HG02885 (cell line): Measurements from ENCODE around the gene RPL22.
A peak's percentile ranks its signal among the peaks of the same experiment; 100 is the strongest.

ENCODE experiments used
- ATAC-seq: cut with Tn5 transposase; IDR thresholded peaks from one replicate; pipeline ENCODE4 v1.9.1; 2021; ENCODE audit warnings: mild to moderate bottlenecking; ENCODE audit not compliant: unreplicated experiment, poor library complexity

Gene RPL22

GRCh38 chr1:6199298-6200187 lies at the start of gene RPL22:
Gene RPL22, minus strand, starts transcription at chr1:6199595. Its CDS starts 22 bp downstream, at chr1:6199573.
- ATAC-seq: peak; percentile 93

- no peak for ATAC-seq
Observed at GRCh38 chr1:6248161-6248776, 48.9 kb upstream of the RPL22 start.

DNA sequence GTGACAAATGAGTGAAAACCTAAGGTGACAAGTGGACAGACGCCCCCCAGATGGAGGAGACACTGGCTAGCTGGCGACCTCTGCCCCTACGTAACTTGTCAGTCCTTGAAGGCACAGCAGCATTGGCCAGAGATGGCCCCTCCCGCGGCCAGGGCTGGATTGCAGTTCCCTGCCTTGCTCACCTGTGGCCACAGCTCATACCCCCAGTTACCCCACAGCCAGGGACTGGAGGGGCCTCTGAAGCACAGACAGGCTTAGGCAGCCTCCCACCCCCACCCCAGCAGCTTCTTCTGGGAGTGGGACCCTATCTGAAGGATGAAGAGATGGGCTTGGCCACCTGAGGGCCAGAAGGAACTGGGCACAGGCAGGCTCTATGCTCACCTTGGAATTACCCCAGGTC lies 48.3 kb upstream of the RPL22 start:
- ATAC-seq: no peak

DNA sequence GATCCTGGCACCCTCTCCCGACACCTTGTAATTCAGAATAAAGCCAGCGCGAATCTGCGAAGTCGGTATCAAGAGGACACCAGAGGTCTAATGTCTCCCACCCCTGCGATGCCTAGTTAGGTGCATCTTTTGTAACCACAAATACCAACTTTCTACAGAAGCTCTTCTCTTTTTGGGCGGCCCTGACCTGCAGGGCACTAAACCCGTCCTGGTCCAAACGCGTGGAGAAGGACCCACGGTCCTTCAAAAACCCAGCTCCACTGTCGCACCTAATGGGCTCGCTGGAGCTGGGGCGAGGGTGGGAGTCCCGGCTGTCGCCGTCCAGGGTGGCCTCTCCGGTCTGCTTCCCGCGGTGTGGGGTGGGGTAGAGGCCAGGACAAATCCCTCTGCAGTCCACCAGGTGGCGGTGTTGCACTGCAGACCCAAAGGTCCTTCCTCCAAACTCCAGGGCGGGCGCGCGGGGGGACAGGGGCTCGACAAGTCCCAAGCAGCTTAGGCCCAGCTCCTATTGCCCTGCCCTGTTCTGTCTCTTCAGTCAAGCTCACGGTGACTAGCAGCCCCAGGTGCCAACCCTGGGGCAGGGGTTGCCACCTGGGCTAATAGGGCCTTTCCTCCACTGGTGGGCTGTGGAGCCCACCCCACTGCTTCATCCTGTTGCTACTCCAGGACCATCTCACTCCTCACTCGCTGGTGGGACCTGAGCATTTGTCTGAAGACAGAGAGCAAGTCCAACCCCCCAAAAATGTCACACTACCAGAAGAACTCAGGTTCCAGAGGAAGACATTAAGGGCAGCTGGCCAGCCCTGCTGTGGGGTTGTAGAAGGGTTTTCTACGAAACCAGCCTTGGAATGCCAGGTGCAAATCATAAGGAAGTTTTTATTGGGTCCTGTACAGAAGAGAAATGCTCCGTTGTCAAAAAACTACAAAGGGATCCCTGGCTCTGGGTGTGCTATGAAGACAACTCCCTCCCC lies 47.4 kb upstream of the RPL22 start:
- peak; percentile 44 for ATAC-seq

DNA sequence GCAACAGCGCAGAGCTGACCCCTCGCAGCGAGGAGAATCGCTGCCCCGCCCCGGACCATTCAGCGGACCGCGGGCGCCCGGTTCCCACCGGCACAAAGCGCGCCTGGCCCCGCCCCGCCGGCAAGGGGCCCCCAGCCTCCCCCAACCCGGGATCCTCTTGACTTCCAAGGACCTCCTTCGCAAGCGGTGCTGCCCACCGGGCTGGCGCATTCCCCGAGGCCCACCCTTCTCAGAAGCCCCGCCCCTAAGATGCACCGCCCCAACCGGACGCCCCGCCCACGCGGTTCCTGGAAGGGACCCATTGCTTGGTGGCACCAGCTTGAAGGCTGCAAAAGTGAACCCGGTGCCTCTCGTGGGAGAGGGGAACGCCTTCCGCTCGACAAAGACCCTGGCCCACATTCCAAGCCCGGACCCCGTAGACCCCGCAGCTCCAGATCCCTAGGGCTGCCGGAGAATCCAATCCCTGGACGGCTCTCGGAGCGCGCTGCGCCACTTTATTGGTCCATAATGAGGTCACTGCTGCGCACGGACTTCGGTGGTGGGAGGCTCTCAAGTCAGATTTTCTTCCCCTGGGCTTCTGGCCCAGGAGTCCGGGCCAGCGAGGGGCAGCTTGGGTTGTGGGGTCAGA lies 46.6 kb upstream of the RPL22 start:
- no peak for ATAC-seq

DNA sequence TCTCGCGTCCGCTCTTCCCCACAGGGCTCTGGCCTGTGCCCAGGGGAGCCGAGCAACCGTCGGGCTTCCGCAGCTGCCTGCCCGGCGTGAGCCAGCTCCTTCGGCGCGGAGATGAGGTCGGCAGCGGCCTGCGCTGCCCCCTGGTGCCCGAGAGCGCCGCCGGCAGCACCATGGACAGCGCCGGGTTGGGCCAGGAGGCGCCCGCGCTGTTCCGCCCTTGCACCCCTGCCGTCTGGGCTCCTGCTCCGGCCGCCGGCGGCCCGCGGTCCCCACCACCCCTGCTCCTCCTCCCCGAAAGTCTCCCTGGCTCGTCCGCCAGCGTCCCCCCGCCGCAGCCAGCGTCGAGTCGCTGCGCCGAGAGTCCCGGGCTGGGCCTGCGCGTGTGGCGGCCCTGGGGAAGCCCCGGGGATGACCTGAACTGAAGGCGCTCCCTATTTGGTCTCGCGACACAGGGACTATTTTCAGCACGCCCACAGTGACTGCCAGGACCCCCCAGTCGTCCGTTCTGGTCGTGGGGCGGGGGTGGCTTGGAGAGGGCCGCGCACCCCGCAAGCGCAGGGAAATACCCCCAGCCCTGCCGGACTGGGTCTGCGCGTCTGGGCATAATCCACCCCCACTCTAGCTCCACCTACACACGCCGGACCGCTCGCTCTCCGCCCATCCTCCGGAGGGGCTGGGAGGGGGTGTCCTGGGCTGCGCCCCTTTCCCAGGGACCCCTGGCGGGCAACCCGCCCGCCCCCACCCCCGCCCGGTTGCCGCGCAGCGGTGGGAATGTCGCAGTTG lies 45.9 kb upstream of the RPL22 start:
- no peak for ATAC-seq

GRCh38 chr1:6244401-6245049 lies 45.1 kb upstream of the RPL22 start:
- no peak for ATAC-seq

GRCh38 chr1:6243993-6244392 lies 44.6 kb upstream of the RPL22 start, which contains the start of gene HES3:
Gene HES3, plus strand, starts transcription at chr1:6244179. Its CDS starts 187 bp downstream, at chr1:6244366.
- ATAC-seq: no peak

GRCh38 chr1:6243053-6243834 lies 43.8 kb upstream of the RPL22 start:
- ATAC-seq: no peak

- ATAC-seq: no peak
Observed at GRCh38 chr1:6241887-6242740, 42.7 kb upstream of the RPL22 start.

DNA sequence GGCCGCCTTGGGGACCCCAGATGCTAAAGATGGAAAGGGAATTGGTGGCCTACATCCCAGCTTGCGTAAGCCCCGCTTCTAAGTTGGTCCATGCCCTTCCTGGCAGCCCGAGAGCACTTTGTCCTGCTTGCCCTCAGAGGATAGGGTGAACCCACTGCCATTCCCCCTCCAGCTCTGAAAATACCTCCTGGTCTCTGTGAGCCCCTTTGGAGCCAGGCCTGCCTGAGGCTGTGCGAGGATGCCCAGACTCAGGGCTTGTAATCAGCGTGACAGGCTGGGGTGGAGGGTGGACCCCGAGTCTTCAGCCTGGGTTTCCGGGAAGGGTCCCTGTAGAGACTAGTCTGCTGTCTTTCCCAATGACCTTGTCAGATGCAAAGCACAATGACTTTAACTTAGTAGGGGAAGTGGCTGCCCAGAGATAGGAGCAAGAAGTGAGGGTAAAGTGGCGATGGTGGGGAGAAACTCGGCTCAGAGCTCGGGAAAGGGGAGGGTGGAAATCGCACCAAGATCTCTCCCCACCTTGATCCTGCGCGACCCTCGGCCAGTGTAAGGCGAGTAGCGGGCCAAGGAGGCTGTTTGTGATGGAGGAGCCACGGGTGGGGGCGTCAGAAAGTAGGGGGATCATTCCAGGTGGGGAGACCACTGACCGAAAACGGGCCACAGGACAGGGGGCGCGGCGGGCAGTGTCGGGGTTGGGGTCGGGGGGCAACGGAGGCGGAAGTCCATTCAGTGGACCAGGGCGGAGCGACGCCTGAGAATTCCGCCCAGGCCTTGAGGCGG lies 41.9 kb upstream of the RPL22 start:
- ATAC-seq: no peak

- ATAC-seq: no peak
Observed at GRCh38 chr1:6239950-6240768, 40.8 kb upstream of the RPL22 start.

- no peak for ATAC-seq
Observed at GRCh38 chr1:6239213-6239752, 39.9 kb upstream of the RPL22 start.

- ATAC-seq: no peak
Observed at GRCh38 chr1:6237093-6237492, 37.7 kb upstream of the RPL22 start.

DNA sequence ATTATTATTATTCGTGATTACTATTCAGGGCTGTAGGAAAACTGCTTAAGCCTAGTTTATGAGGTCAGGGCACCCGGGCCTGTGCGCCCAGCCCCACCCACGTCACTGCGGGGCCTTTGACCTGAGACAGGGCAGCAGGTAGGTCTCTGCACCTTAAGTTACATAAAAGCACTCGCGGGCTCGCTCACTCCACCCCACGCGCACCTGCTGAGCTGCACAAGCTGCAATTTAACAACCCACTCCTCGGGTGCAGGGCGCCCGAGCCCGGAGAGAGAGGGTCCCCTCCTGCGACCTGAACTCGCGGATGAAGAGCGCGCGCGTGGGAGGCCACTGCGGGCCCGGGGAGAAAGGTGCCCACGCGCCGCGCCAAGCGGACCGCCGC lies 35.9 kb upstream of the RPL22 start:
- ATAC-seq: no peak
